B cell (primary cell): Measurements from ENCODE around the gene SPECC1. TPM values are rescaled to one million over a fixed set of nuclear protein-coding genes. Genes with fewer than 3 reads are reported as not detected.

ENCODE experiments used
- ATAC-seq: fragments of 200-7000 bp; cut with Tn5 transposase; one replicate; pipeline ENCODE4 v1.10.0; 2021; ENCODE audit warnings: low read depth, mild to moderate bottlenecking, moderate number of reproducible peaks, moderate library complexity
- CTCF ChIA-PET: fragments of 350-600 bp; sonication (Branson Sonifier 250); formaldehyde crosslinking; loops from one replicate; lab custom pipeline; 2021; ENCODE audit warnings: antibody characterized with exemption, inconsistent platforms; lab: Charles Lee
- POLR2A ChIA-PET: fragments of 350-600 bp; sonication (Branson Sonifier 250); formaldehyde crosslinking; loops from one replicate; lab custom pipeline; 2021; ENCODE audit warnings: antibody characterized with exemption; lab: Charles Lee
- DNase-seq: peaks from one replicate; pipeline ENCODE4 v3.0.0; 2013
- H2AFZ ChIP-seq: 2 replicates; pipeline ENCODE4 v1.6.1; 2012; ENCODE audit warnings: mild to moderate bottlenecking, low read depth, low read length; ENCODE audit not compliant: insufficient read depth, poor library complexity, severe bottlenecking
- H3K27ac ChIP-seq, 2 donors: 1 replicate in 1 of 2; 2 replicates in 1 of 2; pipeline ENCODE4 v1.5.1; 2012 to 2013; ENCODE audit warnings: low read length in 2 of 2, mild to moderate bottlenecking in 2 of 2, moderate library complexity in 1 of 2
- H3K27me3 ChIP-seq, 4 experiments: fragments of 200-600 bp in 1 of 4; sonication (generic) in 1 of 4; replicated peaks in 1 of 4; 1 replicate in 2 of 4; 2 replicates in 2 of 4; pipeline versions ENCODE4 v1.6.1 to v1.7.0; 2013 to 2016; ENCODE audit warnings: low read length in 3 of 4, mild to moderate bottlenecking in 2 of 4, mixed read lengths in 1 of 4, moderate library complexity in 1 of 4; ENCODE audit not compliant: insufficient read depth in 4 of 4, control insufficient read depth in 3 of 4; ENCODE audit errors: control extremely low read depth in 1 of 4
- H3K36me3 ChIP-seq, 2 experiments: replicated peaks in 1 of 2; 1 replicate in 1 of 2; 2 replicates in 1 of 2; pipeline versions ENCODE4 v1.6.1 to v1.7.1; 2013; ENCODE audit warnings: low read length in 1 of 2; ENCODE audit not compliant: insufficient read depth in 2 of 2, control insufficient read depth in 1 of 2; ENCODE audit errors: control extremely low read depth in 1 of 2, extremely low read depth in 1 of 2
- H3K4me1 ChIP-seq, 2 donors: fragments of 200-600 bp in 1 of 2; sonication (generic) in 1 of 2; 1 replicate in 1 of 2; 2 replicates in 1 of 2; pipeline versions ENCODE4 v1.5.1 to v1.6.1; 2013 to 2017; ENCODE audit warnings: low read length in 2 of 2; ENCODE audit not compliant: control insufficient read depth in 2 of 2, insufficient read depth in 2 of 2
- H3K4me2 ChIP-seq: replicated peaks from 2 replicates; pipeline ENCODE3; 2012; ENCODE audit warnings: mild to moderate bottlenecking, low read depth, low read length; ENCODE audit not compliant: poor library complexity, severe bottlenecking
- H3K4me3 ChIP-seq, 5 experiments: fragments of 200-600 bp in 1 of 5; sonication (generic) in 1 of 5; 1 replicate in 3 of 5; 2 replicates in 2 of 5; pipeline versions ENCODE4 v1.5.1 to v1.7.0; 2011 to 2016; ENCODE audit warnings: low read length in 4 of 5, mild to moderate bottlenecking in 4 of 5, low read depth in 2 of 5, control low read depth in 1 of 5, moderate library complexity in 1 of 5; ENCODE audit not compliant: insufficient read depth in 1 of 5; ENCODE audit errors: control extremely low read depth in 1 of 5, extremely low read depth in 1 of 5
- H3K79me2 ChIP-seq: fragments of 200-600 bp; sonication (generic); one replicate; pipeline ENCODE4 v1.6.0; 2016; ENCODE audit warnings: low read length; ENCODE audit not compliant: control insufficient read depth, insufficient read depth
- H3K9ac ChIP-seq: fragments of 200-600 bp; sonication (generic); 2 replicates; pipeline ENCODE4 v1.6.1; 2017; ENCODE audit warnings: mild to moderate bottlenecking, low read length, moderate library complexity
- H3K9me3 ChIP-seq, 3 donors: one replicate each; pipeline versions ENCODE4 v1.6.1 to v1.7.1; 2013; ENCODE audit warnings: low read length in 2 of 3; ENCODE audit not compliant: control insufficient read depth in 2 of 3, insufficient read depth in 1 of 3; ENCODE audit errors: control extremely low read depth in 1 of 3
- H4K20me1 ChIP-seq: 2 replicates; pipeline ENCODE4 v1.6.0; 2012; ENCODE audit warnings: mild to moderate bottlenecking, low read length; ENCODE audit not compliant: insufficient read depth, control insufficient read depth, poor library complexity, severe bottlenecking
- H3K27ac Mint-ChIP-seq: one replicate; pipeline ENCODE4 v1.8.0; 2021; ENCODE audit warnings: mixed read lengths
- H3K27me3 Mint-ChIP-seq: one replicate; pipeline ENCODE4 v1.8.0; 2021; ENCODE audit warnings: mixed read lengths
- H3K4me1 Mint-ChIP-seq: one replicate; pipeline ENCODE4 v1.8.0; 2021; ENCODE audit warnings: mixed read lengths
- H3K4me3 Mint-ChIP-seq: one replicate; pipeline ENCODE4 v1.8.0; 2021; ENCODE audit warnings: mixed read lengths
- H3K9me3 Mint-ChIP-seq: one replicate; pipeline ENCODE4 v1.8.0; 2022; ENCODE audit warnings: mixed read lengths; ENCODE audit not compliant: insufficient read depth
- CTCF ChIP-seq: fragments of 200-600 bp; IDR thresholded peaks from one replicate; pipeline ENCODE4 v1.8.0; 2022; ENCODE audit warnings: antibody characterized with exemption, mild to moderate bottlenecking
- EZH2 ChIP-seq: IDR thresholded peaks from 2 replicates; pipeline ENCODE4 v1.6.1; 2012; ENCODE audit warnings: borderline replicate concordance, low read depth, mild to moderate bottlenecking, moderate library complexity, low read length; ENCODE audit not compliant: insufficient read depth, poor library complexity, severe bottlenecking
- WGBS: methylation state at CpG from one replicate; pipeline ENCODE4 v1.1.5; 2013; ENCODE audit warnings: missing lambda C conversion rate; ENCODE audit not compliant: insufficient coverage; 5-methylcytosine and 5-hydroxymethylcytosine counted together
- intact Hi-C: fragments of 100-400 bp; cut with micrococcal nuclease; formaldehyde crosslinking; loops from one replicate; pipeline ENCODE4 v1.10.0; 2022
- polyA plus RNA-seq: library from polyadenylated mRNA; depleted of rRNA; stranded (reverse); fragments of >200 nt; gene quantifications from 2 replicates; pipeline ENCODE4 v1.2.3, GENCODE V29; 2012
- total RNA-seq, 2 donors: library from RNA; stranded (reverse); fragments of 120-200 nt in 1 of 2; gene quantifications; 1 replicate in 1 of 2; 2 replicates in 1 of 2; pipeline versions ENCODE4 v1.2.3 to v1.2.4, GENCODE V29; 2013 to 2022

Gene SPECC1
- total and polyA plus RNA-seq, 2 donors (not counting 1 experiment from before 2014, with no cell fraction given): 4.6 to 7.4 TPM

GRCh38 chr17:19996502-19996901 lies 12.7 kb upstream of the SPECC1 start:
- TF ChIP-seq EZH2: no peak
- no peak for TF ChIP-seq CTCF
- Histone ChIP-seq H3K4me3 (no peak overlapping the region), H3K4me2 (no peak overlapping the region), H3K4me1 (peaks cover 3% of the 10 kb centered on the region in 2 donors), H3K36me3 (no peaks in the 10 kb centered on the region), H3K9ac (no peak overlapping the region), H4K20me1 (no peaks in the 10 kb centered on the region), H3K27me3 (peaks cover 0 to 3% (median 0%) of the 10 kb centered on the region in 4 experiments), H3K9me3 (no peaks in the 10 kb centered on the region), H2AFZ (no peak overlapping the region), H3K27ac (no peak overlapping the region), H3K79me2 (no peaks in the 10 kb centered on the region)
- no peak overlapping the region for H3K27ac Mint-ChIP-seq
- ChIA-PET POLR2A (no interaction called here), CTCF (interaction anchor here (1.0 to 1.8 kb wide), 3 partner anchors 12 to 123 kb away, joined by 3 to 5 read pairs (median 5); no protein-coding TSS in a partner anchor)
- intact Hi-C loops: loop anchor here (10.0 kb wide), 1 partner anchor 848 kb away; no protein-coding TSS in a partner anchor
- 31% methylated on average over 2 of the region's 5 CpGs for WGBS
- ATAC-seq: no peak
- H3K9me3 Mint-ChIP-seq: no peaks in the 10 kb centered on the region
- no peak for DNase-seq
- no peak overlapping the region for H3K4me3 Mint-ChIP-seq
- peaks cover 6% of the 10 kb centered on the region for H3K4me1 Mint-ChIP-seq
- H3K27me3 Mint-ChIP-seq: peaks cover 35% of the 10 kb centered on the region

GRCh38 chr17:20008242-20009051 lies 712 bp upstream of the SPECC1 start:
- Histone ChIP-seq H4K20me1 (no peaks in the 10 kb centered on the region), H3K4me1 (peaks cover 10 to 13% of the 10 kb centered on the region in 2 donors), H3K27ac (no peak overlapping the region), H3K9me3 (peaks cover 0 to 2% (median 0%) of the 10 kb centered on the region in 3 donors), H3K4me2 (peak overlapping the region; percentile 86), H3K79me2 (no peaks in the 10 kb centered on the region), H3K9ac (peak overlapping the region; percentile 71), H3K36me3 (no peaks in the 10 kb centered on the region), H3K4me3 (peak overlapping the region; percentile 64 to 74 (median 68)), H3K27me3 (peaks cover 0 to 16% (median 14%) of the 10 kb centered on the region in 4 experiments), H2AFZ (peak overlapping the region; percentile 91)
- TF ChIP-seq EZH2 (no peak), CTCF (no peak)
- Mint-ChIP-seq H3K4me3 (peak overlapping the region; percentile 94), H3K27me3 (peaks cover 48% of the 10 kb centered on the region), H3K9me3 (no peaks in the 10 kb centered on the region), H3K4me1 (peaks cover 11% of the 10 kb centered on the region), H3K27ac (peak overlapping the region; percentile 63)
- WGBS: 34% methylated on average over 33 of the region's 35 CpGs
- POLR2A ChIA-PET: interaction anchor here (1.6 kb wide), 1 partner anchor 31 kb away, joined by 8 read pairs; the partner anchor contains the start of gene AKAP10
- DNase-seq (no peak), ATAC-seq (peak; percentile 28)
- intact Hi-C loops: loop anchor here (1.0 kb wide), 3 partner anchors 16 to 147 kb away; partner anchors contain the start of gene AKAP10
- CTCF ChIA-PET: interaction anchor here (0.8 to 3.5 kb wide), 9 partner anchors 8 to 145 kb away, joined by 3 to 23 read pairs (median 5); partner anchors contain the start of gene AKAP10
